ELF-1 (cell line): ENCODE data around the gene MYO5C.

Experiments used
- DNase-seq: peaks from one replicate; pipeline ENCODE4 v3.0.0-alpha.2; 2016; ENCODE audit warnings: low read depth, low spot score

The MYO5C gene

GRCh38 chr15:52150871-52151270, 144.7 kb downstream of the MYO5C start:
- DNase-seq = no peak

GRCh38 chr15:52150043-52150825, 145.4 kb downstream of the MYO5C start:
- DNase-seq = no peak

- no peak for DNase-seq
Measured at GRCh38 chr15:52148403-52148802, 147.2 kb downstream of the MYO5C start.

GRCh38 chr15:52146776-52147175, 148.8 kb downstream of the MYO5C start:
- DNase-seq = no peak

GRCh38 chr15:52146261-52146660, 149.3 kb downstream of the MYO5C start:
- no peak for DNase-seq

GRCh38 chr15:52144656-52145178, 150.9 kb downstream of the MYO5C start:
- DNase-seq = no peak

GRCh38 chr15:52143873-52144272, 151.7 kb downstream of the MYO5C start:
- DNase-seq = peak; percentile 76
